Measurements from ENCODE around the gene NEDD4L. TPM values are rescaled to one million over a fixed set of nuclear protein-coding genes. Genes with fewer than 3 reads are reported as not detected.

The NEDD4L gene
- total and polyA plus RNA-seq, 2 experiments from 2014 or later: 36.2 to 72.3 TPM

DNA sequence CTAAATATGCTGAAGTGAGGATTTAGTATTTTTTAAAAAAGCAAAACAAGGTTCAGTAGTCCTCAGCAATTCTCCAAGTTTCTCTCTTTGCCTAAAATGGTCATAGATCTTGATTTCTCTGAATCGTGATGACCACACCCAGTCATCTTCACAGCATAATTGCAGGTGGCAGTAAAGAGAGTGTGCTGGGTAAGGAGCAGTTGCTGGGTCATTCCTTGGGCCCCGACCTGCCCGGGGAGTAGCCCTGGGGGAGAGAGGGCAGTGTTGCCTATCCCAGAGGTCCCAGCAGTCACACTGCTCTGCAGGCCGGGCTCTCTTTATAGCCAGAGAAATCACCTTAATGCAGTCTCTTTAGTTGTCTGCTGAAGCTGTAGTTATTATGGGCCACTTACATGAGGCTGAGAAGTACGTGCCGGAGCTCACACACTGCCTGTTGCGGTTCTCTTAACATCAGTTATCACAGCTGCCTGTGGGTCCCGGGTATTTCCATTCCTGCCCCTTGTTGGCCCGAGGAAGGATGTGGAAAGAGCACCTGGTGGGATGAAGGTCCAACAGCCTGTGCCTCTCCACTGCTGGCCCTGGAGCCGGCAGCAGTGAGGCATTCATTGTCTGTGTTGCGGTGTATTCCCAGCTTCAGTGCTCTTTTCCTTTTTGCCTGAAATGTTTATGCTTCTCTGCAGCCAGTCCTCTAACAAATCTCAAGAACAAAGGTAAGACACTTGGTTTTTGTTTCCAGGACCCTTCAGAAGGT lies 354.8 kb downstream of the NEDD4L start:
- Mint-ChIP-seq H3K9me3 (no peaks in the 10 kb centered on the region), H3K27me3 (ENCODE audit: insufficient read depth, low read depth, poor library complexity) (peaks cover 10% of the 10 kb centered on the region), H3K27ac (0 out of 2 replicates have a peak overlapping the region, but pooled peaks have one; percentile 13), H3K36me3 (ENCODE audit: low read depth) (peaks cover 9% of the 10 kb centered on the region; the same call in 2 of the 3 replicates), H3K4me3 (no peak overlapping the region), H3K4me1 (peaks cover 5% of the 10 kb centered on the region; the same call in 2 of the 3 replicates)
- Histone ChIP-seq H3K36me3 (ENCODE audit: insufficient read depth) (0 out of 2 replicates have a peak, but pooled peaks cover 4% of the 10 kb centered on the region), H3F3A (replicated peaks; ENCODE audit: low read depth) (no peaks in the 10 kb centered on the region), H3K27ac (ENCODE audit: low read depth) (peak overlapping the region; percentile 59; the same call in 1 of the 2 replicates), H3K4me1 (ENCODE audit: insufficient read depth) (0 out of 2 replicates have a peak, but pooled peaks cover 6% of the 10 kb centered on the region), H3K9me2 (ENCODE audit: insufficient read depth) (no peaks in the 10 kb centered on the region), H3K27me3 (ENCODE audit: insufficient read depth) (no peaks in the 10 kb centered on the region), H3K4me3 (no peak overlapping the region), H3K79me2 (replicated peaks; ENCODE audit: insufficient read depth) (no peaks in the 10 kb centered on the region), H2AFZ (no peak overlapping the region), H4K20me1 (replicated peaks; ENCODE audit: insufficient read depth) (no peaks in the 10 kb centered on the region; the same call in 1 of the 2 replicates), H3K4me2 (no peak overlapping the region)
- TF ChIP-seq ZNF331 (CRISPR knock-in tag; IDR thresholded peaks at IDR 0.05; ENCODE audit: low read depth) (no peak), NANOG (IDR thresholded peaks at IDR 0.05; ENCODE audit: borderline replicate concordance) (no peak), CREB1 (CRISPR knock-in tag; IDR thresholded peaks at IDR 0.05; ENCODE audit: low read depth) (no peak), JUNB (IDR thresholded peaks at IDR 0.05; ENCODE audit: unreplicated experiment) (no peak), EZH2phosphoT487 (IDR thresholded peaks at IDR 0.05; ENCODE audit: unreplicated experiment) (no peak), ZNF114 (CRISPR knock-in tag; IDR thresholded peaks at IDR 0.05) (no peak), EZH2 (IDR thresholded peaks at IDR 0.05; ENCODE audit: low read depth, unreplicated experiment) (no peak), STAT1 (IDR thresholded peaks at IDR 0.05; ENCODE audit: unreplicated experiment) (no peak), POLR2AphosphoS5 (IDR thresholded peaks at IDR 0.05; ENCODE audit: low read depth) (no peak)
- TF ChIP-seq, protein P1, sequence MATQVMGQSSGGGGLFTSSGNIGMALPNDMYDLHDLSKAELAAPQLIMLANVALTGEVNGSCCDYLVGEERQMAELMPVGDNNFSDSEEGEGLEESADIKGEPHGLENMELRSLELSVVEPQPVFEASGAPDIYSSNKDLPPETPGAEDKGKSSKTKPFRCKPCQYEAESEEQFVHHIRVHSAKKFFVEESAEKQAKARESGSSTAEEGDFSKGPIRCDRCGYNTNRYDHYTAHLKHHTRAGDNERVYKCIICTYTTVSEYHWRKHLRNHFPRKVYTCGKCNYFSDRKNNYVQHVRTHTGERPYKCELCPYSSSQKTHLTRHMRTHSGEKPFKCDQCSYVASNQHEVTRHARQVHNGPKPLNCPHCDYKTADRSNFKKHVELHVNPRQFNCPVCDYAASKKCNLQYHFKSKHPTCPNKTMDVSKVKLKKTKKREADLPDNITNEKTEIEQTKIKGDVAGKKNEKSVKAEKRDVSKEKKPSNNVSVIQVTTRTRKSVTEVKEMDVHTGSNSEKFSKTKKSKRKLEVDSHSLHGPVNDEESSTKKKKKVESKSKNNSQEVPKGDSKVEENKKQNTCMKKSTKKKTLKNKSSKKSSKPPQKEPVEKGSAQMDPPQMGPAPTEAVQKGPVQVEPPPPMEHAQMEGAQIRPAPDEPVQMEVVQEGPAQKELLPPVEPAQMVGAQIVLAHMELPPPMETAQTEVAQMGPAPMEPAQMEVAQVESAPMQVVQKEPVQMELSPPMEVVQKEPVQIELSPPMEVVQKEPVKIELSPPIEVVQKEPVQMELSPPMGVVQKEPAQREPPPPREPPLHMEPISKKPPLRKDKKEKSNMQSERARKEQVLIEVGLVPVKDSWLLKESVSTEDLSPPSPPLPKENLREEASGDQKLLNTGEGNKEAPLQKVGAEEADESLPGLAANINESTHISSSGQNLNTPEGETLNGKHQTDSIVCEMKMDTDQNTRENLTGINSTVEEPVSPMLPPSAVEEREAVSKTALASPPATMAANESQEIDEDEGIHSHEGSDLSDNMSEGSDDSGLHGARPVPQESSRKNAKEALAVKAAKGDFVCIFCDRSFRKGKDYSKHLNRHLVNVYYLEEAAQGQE (IDR thresholded peaks at IDR 0.05; ENCODE audit: unreplicated experiment): no peak
- TF ChIP-seq, protein P2, sequence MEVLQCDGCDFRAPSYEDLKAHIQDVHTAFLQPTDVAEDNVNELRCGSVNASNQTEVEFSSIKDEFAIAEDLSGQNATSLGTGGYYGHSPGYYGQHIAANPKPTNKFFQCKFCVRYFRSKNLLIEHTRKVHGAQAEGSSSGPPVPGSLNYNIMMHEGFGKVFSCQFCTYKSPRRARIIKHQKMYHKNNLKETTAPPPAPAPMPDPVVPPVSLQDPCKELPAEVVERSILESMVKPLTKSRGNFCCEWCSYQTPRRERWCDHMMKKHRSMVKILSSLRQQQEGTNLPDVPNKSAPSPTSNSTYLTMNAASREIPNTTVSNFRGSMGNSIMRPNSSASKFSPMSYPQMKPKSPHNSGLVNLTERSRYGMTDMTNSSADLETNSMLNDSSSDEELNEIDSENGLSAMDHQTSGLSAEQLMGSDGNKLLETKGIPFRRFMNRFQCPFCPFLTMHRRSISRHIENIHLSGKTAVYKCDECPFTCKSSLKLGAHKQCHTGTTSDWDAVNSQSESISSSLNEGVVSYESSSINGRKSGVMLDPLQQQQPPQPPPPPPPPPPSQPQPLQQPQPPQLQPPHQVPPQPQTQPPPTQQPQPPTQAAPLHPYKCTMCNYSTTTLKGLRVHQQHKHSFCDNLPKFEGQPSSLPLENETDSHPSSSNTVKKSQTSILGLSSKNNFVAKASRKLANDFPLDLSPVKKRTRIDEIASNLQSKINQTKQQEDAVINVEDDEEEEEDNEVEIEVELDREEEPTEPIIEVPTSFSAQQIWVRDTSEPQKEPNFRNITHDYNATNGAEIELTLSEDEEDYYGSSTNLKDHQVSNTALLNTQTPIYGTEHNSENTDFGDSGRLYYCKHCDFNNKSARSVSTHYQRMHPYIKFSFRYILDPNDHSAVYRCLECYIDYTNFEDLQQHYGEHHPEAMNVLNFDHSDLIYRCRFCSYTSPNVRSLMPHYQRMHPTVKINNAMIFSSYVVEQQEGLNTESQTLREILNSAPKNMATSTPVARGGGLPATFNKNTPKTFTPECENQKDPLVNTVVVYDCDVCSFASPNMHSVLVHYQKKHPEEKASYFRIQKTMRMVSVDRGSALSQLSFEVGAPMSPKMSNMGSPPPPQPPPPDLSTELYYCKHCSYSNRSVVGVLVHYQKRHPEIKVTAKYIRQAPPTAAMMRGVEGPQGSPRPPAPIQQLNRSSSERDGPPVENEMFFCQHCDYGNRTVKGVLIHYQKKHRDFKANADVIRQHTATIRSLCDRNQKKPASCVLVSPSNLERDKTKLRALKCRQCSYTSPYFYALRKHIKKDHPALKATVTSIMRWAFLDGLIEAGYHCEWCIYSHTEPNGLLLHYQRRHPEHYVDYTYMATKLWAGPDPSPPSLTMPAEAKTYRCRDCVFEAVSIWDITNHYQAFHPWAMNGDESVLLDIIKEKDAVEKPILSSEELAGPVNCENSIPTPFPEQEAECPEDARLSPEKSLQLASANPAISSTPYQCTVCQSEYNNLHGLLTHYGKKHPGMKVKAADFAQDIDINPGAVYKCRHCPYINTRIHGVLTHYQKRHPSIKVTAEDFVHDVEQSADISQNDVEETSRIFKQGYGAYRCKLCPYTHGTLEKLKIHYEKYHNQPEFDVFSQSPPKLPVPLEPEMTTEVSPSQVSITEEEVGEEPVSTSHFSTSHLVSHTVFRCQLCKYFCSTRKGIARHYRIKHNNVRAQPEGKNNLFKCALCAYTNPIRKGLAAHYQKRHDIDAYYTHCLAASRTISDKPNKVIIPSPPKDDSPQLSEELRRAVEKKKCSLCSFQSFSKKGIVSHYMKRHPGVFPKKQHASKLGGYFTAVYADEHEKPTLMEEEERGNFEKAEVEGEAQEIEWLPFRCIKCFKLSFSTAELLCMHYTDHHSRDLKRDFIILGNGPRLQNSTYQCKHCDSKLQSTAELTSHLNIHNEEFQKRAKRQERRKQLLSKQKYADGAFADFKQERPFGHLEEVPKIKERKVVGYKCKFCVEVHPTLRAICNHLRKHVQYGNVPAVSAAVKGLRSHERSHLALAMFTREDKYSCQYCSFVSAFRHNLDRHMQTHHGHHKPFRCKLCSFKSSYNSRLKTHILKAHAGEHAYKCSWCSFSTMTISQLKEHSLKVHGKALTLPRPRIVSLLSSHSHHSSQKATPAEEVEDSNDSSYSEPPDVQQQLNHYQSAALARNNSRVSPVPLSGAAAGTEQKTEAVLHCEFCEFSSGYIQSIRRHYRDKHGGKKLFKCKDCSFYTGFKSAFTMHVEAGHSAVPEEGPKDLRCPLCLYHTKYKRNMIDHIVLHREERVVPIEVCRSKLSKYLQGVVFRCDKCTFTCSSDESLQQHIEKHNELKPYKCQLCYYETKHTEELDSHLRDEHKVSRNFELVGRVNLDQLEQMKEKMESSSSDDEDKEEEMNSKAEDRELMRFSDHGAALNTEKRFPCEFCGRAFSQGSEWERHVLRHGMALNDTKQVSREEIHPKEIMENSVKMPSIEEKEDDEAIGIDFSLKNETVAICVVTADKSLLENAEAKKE (CRISPR knock-in tag; IDR thresholded peaks at IDR 0.05): no peak
- TF ChIP-seq, protein P3, sequence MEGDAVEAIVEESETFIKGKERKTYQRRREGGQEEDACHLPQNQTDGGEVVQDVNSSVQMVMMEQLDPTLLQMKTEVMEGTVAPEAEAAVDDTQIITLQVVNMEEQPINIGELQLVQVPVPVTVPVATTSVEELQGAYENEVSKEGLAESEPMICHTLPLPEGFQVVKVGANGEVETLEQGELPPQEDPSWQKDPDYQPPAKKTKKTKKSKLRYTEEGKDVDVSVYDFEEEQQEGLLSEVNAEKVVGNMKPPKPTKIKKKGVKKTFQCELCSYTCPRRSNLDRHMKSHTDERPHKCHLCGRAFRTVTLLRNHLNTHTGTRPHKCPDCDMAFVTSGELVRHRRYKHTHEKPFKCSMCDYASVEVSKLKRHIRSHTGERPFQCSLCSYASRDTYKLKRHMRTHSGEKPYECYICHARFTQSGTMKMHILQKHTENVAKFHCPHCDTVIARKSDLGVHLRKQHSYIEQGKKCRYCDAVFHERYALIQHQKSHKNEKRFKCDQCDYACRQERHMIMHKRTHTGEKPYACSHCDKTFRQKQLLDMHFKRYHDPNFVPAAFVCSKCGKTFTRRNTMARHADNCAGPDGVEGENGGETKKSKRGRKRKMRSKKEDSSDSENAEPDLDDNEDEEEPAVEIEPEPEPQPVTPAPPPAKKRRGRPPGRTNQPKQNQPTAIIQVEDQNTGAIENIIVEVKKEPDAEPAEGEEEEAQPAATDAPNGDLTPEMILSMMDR (conservative IDR thresholded peaks at IDR 0.05; ENCODE audit: low read depth in 2 of 2): no peak
- TF ChIP-seq, protein P4, sequence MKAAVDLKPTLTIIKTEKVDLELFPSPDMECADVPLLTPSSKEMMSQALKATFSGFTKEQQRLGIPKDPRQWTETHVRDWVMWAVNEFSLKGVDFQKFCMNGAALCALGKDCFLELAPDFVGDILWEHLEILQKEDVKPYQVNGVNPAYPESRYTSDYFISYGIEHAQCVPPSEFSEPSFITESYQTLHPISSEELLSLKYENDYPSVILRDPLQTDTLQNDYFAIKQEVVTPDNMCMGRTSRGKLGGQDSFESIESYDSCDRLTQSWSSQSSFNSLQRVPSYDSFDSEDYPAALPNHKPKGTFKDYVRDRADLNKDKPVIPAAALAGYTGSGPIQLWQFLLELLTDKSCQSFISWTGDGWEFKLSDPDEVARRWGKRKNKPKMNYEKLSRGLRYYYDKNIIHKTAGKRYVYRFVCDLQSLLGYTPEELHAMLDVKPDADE (IDR thresholded peaks at IDR 0.05): no peak
- ATAC-seq (no peak), DNase-seq (ENCODE audit: low spot score) (no peak)
